ENCODE measurements around the gene ZNF750.

- no peak for TF ChIP-seq POLR2A (IDR thresholded peaks at IDR 0.05; ENCODE audit: low read depth, low read length)
- TF ChIP-seq MAX (IDR thresholded peaks at IDR 0.05; ENCODE audit: insufficient read depth, insufficient read length) = no peak
- no peak for TF ChIP-seq FOS (IDR thresholded peaks at IDR 0.05; ENCODE audit: borderline replicate concordance, insufficient read depth, low read length)
- no peak for TF ChIP-seq POLR2AphosphoS5 (IDR thresholded peaks at IDR 0.05; ENCODE audit: insufficient read depth, low read depth, low read length)
Observed at GRCh38 chr17:82780971-82781893, 58.6 kb downstream of the ZNF750 start.
